B cell (primary cell): ENCODE results near the gene AKT1. TPM values are rescaled to one million over a fixed set of nuclear protein-coding genes. Genes with fewer than 3 reads are reported as not detected.

Source experiments
- ATAC-seq: fragments of 200-7000 bp; cut with Tn5 transposase; one replicate; pipeline ENCODE4 v1.10.0; 2021; ENCODE audit warnings: low read depth, mild to moderate bottlenecking, moderate number of reproducible peaks, moderate library complexity
- CTCF ChIA-PET: fragments of 350-600 bp; sonication (Branson Sonifier 250); formaldehyde crosslinking; loops from one replicate; lab custom pipeline; 2021; ENCODE audit warnings: antibody characterized with exemption, inconsistent platforms; lab: Charles Lee
- POLR2A ChIA-PET: fragments of 350-600 bp; sonication (Branson Sonifier 250); formaldehyde crosslinking; loops from one replicate; lab custom pipeline; 2021; ENCODE audit warnings: antibody characterized with exemption; lab: Charles Lee
- DNase-seq: peaks from one replicate; pipeline ENCODE4 v3.0.0; 2013
- H2AFZ ChIP-seq: 2 replicates; pipeline ENCODE4 v1.6.1; 2012; ENCODE audit warnings: mild to moderate bottlenecking, low read depth, low read length; ENCODE audit not compliant: insufficient read depth, poor library complexity, severe bottlenecking
- H3K27ac ChIP-seq, 2 donors: 1 replicate in 1 of 2; 2 replicates in 1 of 2; pipeline ENCODE4 v1.5.1; 2012 to 2013; ENCODE audit warnings: low read length in 2 of 2, mild to moderate bottlenecking in 2 of 2, moderate library complexity in 1 of 2
- H3K27me3 ChIP-seq, 4 experiments: fragments of 200-600 bp in 1 of 4; sonication (generic) in 1 of 4; replicated peaks in 1 of 4; 1 replicate in 2 of 4; 2 replicates in 2 of 4; pipeline versions ENCODE4 v1.6.1 to v1.7.0; 2013 to 2016; ENCODE audit warnings: low read length in 3 of 4, mild to moderate bottlenecking in 2 of 4, mixed read lengths in 1 of 4, moderate library complexity in 1 of 4; ENCODE audit not compliant: insufficient read depth in 4 of 4, control insufficient read depth in 3 of 4; ENCODE audit errors: control extremely low read depth in 1 of 4
- H3K36me3 ChIP-seq, 2 experiments: replicated peaks in 1 of 2; 1 replicate in 1 of 2; 2 replicates in 1 of 2; pipeline versions ENCODE4 v1.6.1 to v1.7.1; 2013; ENCODE audit warnings: low read length in 1 of 2; ENCODE audit not compliant: insufficient read depth in 2 of 2, control insufficient read depth in 1 of 2; ENCODE audit errors: control extremely low read depth in 1 of 2, extremely low read depth in 1 of 2
- H3K4me1 ChIP-seq, 2 donors: fragments of 200-600 bp in 1 of 2; sonication (generic) in 1 of 2; 1 replicate in 1 of 2; 2 replicates in 1 of 2; pipeline versions ENCODE4 v1.5.1 to v1.6.1; 2013 to 2017; ENCODE audit warnings: low read length in 2 of 2; ENCODE audit not compliant: control insufficient read depth in 2 of 2, insufficient read depth in 2 of 2
- H3K4me2 ChIP-seq: replicated peaks from 2 replicates; pipeline ENCODE3; 2012; ENCODE audit warnings: mild to moderate bottlenecking, low read depth, low read length; ENCODE audit not compliant: poor library complexity, severe bottlenecking
- H3K4me3 ChIP-seq, 5 experiments: fragments of 200-600 bp in 1 of 5; sonication (generic) in 1 of 5; 1 replicate in 3 of 5; 2 replicates in 2 of 5; pipeline versions ENCODE4 v1.5.1 to v1.7.0; 2011 to 2016; ENCODE audit warnings: low read length in 4 of 5, mild to moderate bottlenecking in 4 of 5, low read depth in 2 of 5, control low read depth in 1 of 5, moderate library complexity in 1 of 5; ENCODE audit not compliant: insufficient read depth in 1 of 5; ENCODE audit errors: control extremely low read depth in 1 of 5, extremely low read depth in 1 of 5
- H3K79me2 ChIP-seq: fragments of 200-600 bp; sonication (generic); one replicate; pipeline ENCODE4 v1.6.0; 2016; ENCODE audit warnings: low read length; ENCODE audit not compliant: control insufficient read depth, insufficient read depth
- H3K9ac ChIP-seq: fragments of 200-600 bp; sonication (generic); 2 replicates; pipeline ENCODE4 v1.6.1; 2017; ENCODE audit warnings: mild to moderate bottlenecking, low read length, moderate library complexity
- H3K9me3 ChIP-seq, 3 donors: one replicate each; pipeline versions ENCODE4 v1.6.1 to v1.7.1; 2013; ENCODE audit warnings: low read length in 2 of 3; ENCODE audit not compliant: control insufficient read depth in 2 of 3, insufficient read depth in 1 of 3; ENCODE audit errors: control extremely low read depth in 1 of 3
- H4K20me1 ChIP-seq: 2 replicates; pipeline ENCODE4 v1.6.0; 2012; ENCODE audit warnings: mild to moderate bottlenecking, low read length; ENCODE audit not compliant: insufficient read depth, control insufficient read depth, poor library complexity, severe bottlenecking
- H3K27ac Mint-ChIP-seq: one replicate; pipeline ENCODE4 v1.8.0; 2021; ENCODE audit warnings: mixed read lengths
- H3K27me3 Mint-ChIP-seq: one replicate; pipeline ENCODE4 v1.8.0; 2021; ENCODE audit warnings: mixed read lengths
- H3K4me1 Mint-ChIP-seq: one replicate; pipeline ENCODE4 v1.8.0; 2021; ENCODE audit warnings: mixed read lengths
- H3K4me3 Mint-ChIP-seq: one replicate; pipeline ENCODE4 v1.8.0; 2021; ENCODE audit warnings: mixed read lengths
- H3K9me3 Mint-ChIP-seq: one replicate; pipeline ENCODE4 v1.8.0; 2022; ENCODE audit warnings: mixed read lengths; ENCODE audit not compliant: insufficient read depth
- CTCF ChIP-seq: fragments of 200-600 bp; IDR thresholded peaks from one replicate; pipeline ENCODE4 v1.8.0; 2022; ENCODE audit warnings: antibody characterized with exemption, mild to moderate bottlenecking
- EZH2 ChIP-seq: IDR thresholded peaks from 2 replicates; pipeline ENCODE4 v1.6.1; 2012; ENCODE audit warnings: borderline replicate concordance, low read depth, mild to moderate bottlenecking, moderate library complexity, low read length; ENCODE audit not compliant: insufficient read depth, poor library complexity, severe bottlenecking
- WGBS: methylation state at CpG from one replicate; pipeline ENCODE4 v1.1.5; 2013; ENCODE audit warnings: missing lambda C conversion rate; ENCODE audit not compliant: insufficient coverage; 5-methylcytosine and 5-hydroxymethylcytosine counted together
- intact Hi-C: fragments of 100-400 bp; cut with micrococcal nuclease; formaldehyde crosslinking; loops from one replicate; pipeline ENCODE4 v1.10.0; 2022
- polyA plus RNA-seq: library from polyadenylated mRNA; depleted of rRNA; stranded (reverse); fragments of >200 nt; gene quantifications from 2 replicates; pipeline ENCODE4 v1.2.3, GENCODE V29; 2012
- total RNA-seq, 2 donors: library from RNA; stranded (reverse); fragments of 120-200 nt in 1 of 2; gene quantifications; 1 replicate in 1 of 2; 2 replicates in 1 of 2; pipeline versions ENCODE4 v1.2.3 to v1.2.4, GENCODE V29; 2013 to 2022

Gene AKT1
- total and polyA plus RNA-seq, 2 donors (not counting 1 experiment from before 2014, with no cell fraction given), result 71.1 to 90.1 TPM

DNA sequence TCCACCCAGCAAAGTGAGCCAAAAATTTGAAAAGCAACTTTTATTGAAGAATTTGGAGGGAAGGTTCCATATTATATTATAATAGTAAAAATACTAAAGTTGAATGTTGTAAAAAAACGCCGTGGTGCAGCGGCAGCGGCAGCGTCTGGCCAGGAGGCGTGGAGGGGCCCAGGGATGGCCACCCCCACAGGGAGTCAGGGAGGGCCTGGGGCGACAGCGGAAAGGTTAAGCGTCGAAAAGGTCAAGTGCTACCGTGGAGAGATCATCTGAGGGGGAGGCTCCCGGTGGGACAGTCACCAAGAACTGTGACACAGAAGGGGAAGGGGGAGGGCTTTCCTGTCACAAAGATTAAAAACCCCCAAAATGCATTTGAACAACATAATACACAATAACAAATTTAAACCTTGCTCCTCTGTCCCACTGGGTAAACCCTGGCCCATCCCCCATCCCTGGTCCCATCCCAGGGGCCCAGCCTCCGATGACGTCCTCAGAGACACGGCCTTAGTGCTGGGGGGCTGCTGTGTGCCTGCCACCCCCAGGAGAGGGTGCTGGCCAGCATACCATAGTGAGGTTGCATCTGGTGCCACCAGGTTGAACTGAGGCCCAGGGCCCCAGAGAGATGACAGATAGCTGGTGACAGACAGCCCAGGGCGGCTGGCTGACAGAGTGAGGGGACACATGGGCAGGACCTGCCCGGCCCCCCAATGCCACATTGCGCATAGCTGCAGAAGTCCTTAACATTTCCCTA is 26.1 kb downstream of the AKT1 start:
- intact Hi-C loops, result no loop called here
- Histone ChIP-seq H3K36me3 (peaks cover 0 to 10% of the 10 kb centered on the region in 2 experiments), H3K9ac (no peak overlapping the region), H2AFZ (no peak overlapping the region), H3K9me3 (peaks cover 0 to 14% (median 3%) of the 10 kb centered on the region in 3 donors), H3K4me2 (no peak overlapping the region), H3K27me3 (no peaks in the 10 kb centered on the region), H3K79me2 (no peaks in the 10 kb centered on the region), H3K4me3 (no peak overlapping the region), H3K4me1 (peaks cover 0 to 8% of the 10 kb centered on the region in 2 donors), H4K20me1 (no peaks in the 10 kb centered on the region), H3K27ac (no peak overlapping the region)
- no peak overlapping the region for H3K27ac Mint-ChIP-seq
- POLR2A ChIA-PET, result no interaction called here
- TF ChIP-seq CTCF (no peak), EZH2 (no peak)
- H3K9me3 Mint-ChIP-seq, result no peaks in the 10 kb centered on the region
- WGBS, result 89% methylated on average over 14 of the region's 18 CpGs
- H3K27me3 Mint-ChIP-seq, result no peaks in the 10 kb centered on the region
- CTCF ChIA-PET, result interaction anchor here (1.0 to 6.1 kb wide), 14 partner anchors 15 to 277 kb away, joined by 3 to 89 read pairs (median 7); partner anchors contain the start of genes SIVA1 and ZBTB42
- DNase-seq, result no peak
- peaks cover 8% of the 10 kb centered on the region for H3K4me1 Mint-ChIP-seq
- H3K4me3 Mint-ChIP-seq, result no peak overlapping the region
- no peak for ATAC-seq
